ENCODE results near the gene CDKN2AIPNL.

DNA sequence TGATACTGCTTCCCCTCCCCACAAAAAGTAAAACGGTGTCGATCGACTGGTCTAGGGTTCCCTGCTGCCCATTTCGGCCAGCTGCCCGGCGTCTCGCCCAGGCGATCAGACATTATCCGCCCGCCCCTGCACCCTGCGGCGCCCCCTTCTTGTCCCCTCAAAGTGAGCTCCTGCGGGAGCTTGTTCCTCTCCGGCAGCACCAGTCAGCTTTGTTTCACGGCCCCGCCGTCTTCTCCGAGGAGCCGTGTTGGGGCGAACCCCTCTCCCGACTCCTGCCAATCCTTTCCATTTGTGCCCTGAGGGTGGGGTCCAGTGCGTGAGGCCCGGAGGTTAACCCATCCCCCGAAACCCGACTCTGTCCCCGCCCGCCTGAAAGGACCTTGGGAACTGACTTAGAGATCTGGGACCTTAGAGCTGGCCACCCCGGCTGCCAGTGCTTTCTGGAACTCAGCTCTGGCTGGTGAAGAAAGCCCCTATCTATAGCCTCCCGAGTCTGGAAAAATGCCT, 39.8 kb downstream of the CDKN2AIPNL start:
- TF ChIP-seq, protein P1, sequence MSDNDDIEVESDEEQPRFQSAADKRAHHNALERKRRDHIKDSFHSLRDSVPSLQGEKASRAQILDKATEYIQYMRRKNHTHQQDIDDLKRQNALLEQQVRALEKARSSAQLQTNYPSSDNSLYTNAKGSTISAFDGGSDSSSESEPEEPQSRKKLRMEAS (IDR thresholded peaks at IDR 0.05; ENCODE audit: insufficient read depth, insufficient read length), result no peak
- TF ChIP-seq POLR2AphosphoS5 (IDR thresholded peaks at IDR 0.05; ENCODE audit: insufficient read depth, low read depth, low read length), result no peak
- TF ChIP-seq, protein P2, sequence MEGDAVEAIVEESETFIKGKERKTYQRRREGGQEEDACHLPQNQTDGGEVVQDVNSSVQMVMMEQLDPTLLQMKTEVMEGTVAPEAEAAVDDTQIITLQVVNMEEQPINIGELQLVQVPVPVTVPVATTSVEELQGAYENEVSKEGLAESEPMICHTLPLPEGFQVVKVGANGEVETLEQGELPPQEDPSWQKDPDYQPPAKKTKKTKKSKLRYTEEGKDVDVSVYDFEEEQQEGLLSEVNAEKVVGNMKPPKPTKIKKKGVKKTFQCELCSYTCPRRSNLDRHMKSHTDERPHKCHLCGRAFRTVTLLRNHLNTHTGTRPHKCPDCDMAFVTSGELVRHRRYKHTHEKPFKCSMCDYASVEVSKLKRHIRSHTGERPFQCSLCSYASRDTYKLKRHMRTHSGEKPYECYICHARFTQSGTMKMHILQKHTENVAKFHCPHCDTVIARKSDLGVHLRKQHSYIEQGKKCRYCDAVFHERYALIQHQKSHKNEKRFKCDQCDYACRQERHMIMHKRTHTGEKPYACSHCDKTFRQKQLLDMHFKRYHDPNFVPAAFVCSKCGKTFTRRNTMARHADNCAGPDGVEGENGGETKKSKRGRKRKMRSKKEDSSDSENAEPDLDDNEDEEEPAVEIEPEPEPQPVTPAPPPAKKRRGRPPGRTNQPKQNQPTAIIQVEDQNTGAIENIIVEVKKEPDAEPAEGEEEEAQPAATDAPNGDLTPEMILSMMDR (IDR thresholded peaks at IDR 0.05; ENCODE audit: extremely low read depth in 1 of 2, insufficient read depth in 1 of 2, low read depth in 1 of 2, low read length in 2 of 2), result no peak
- no peak for TF ChIP-seq POLR2A (IDR thresholded peaks at IDR 0.05; ENCODE audit: low read depth, low read length)
- no peak for TF ChIP-seq EZH2 (IDR thresholded peaks at IDR 0.05; ENCODE audit: borderline replicate concordance, low read depth, low read length, severe bottlenecking)
- TF ChIP-seq MYC (IDR thresholded peaks at IDR 0.05; ENCODE audit: low read depth, low read length), result no peak
- no peak for TF ChIP-seq JUN (IDR thresholded peaks at IDR 0.05; ENCODE audit: borderline replicate concordance, insufficient read depth, insufficient read length, low read depth)

Data from endothelial cell of umbilical vein (primary cell).